K562 (cell line): ENCODE results near the gene ROR2. TPM values are rescaled to one million over a fixed set of nuclear protein-coding genes. Genes with fewer than 3 reads are reported as not detected.
"Not testable (repeated sequence)": the region's sequence is repeated elsewhere in the genome, so short reads cannot be mapped to it uniquely, and the experiment has no call there.

Experiments used
- ATAC-seq: fragments of 200-7000 bp; cut with Tn5 transposase; 3 replicates; pipeline ENCODE4 v1.9.1; 2020; ENCODE audit warnings: moderate library complexity
- BruUV-seq: library from RNA; stranded (reverse); fragments of 400-500 nt; replicated peaks from 2 replicates; lab custom pipeline; 2021; lab: Mats Ljungman, UMichigan
- CTCF ChIA-PET: fragments of 300-600 bp; formaldehyde crosslinking; extraction: SDS; loops from one replicate; lab custom pipeline; 2021; ENCODE audit warnings: low intra/inter-chr PET ratio; lab: Yijun Ruan, JAX
- POLR2A ChIA-PET: fragments of 300-600, 350-650 bp; sonication (Branson Sonifier 250); formaldehyde crosslinking; extraction: SDS; loops from one replicate; lab custom pipeline; 2021; ENCODE audit warnings: antibody characterized with exemption, inconsistent platforms; lab: Yijun Ruan, JAX
- DNase-seq, 4 experiments: peaks; one replicate each; pipeline versions ENCODE4 v3.0.0 to v3.0.0-alpha.2; 2011 to 2018; ENCODE audit warnings: low spot score in 3 of 4, mixed read lengths in 3 of 4; ENCODE audit errors: extremely low read depth in 1 of 4
- FAIRE-seq: peaks from 2 replicates; lab custom pipeline; 2011; peaks lifted over from hg19 to GRCh38; lab: Jason Lieb, UNC
- H2AFZ ChIP-seq: 2 replicates; pipeline ENCODE4 v1.6.0; 2011; ENCODE audit warnings: low read depth, low read length, control low read depth, inconsistent platforms
- H3K27ac ChIP-seq: fragments of 200-600 bp; 3 replicates; pipeline ENCODE4 v1.8.0; 2011; ENCODE audit warnings: low read depth, mild to moderate bottlenecking, control low read depth, inconsistent platforms, low read length, moderate library complexity, mixed read lengths; ENCODE audit errors: extremely low read depth
- H3K27me3 ChIP-seq, 2 experiments: fragments of 300-600 bp in 1 of 2; 2 replicates in 1 of 2; 3 replicates in 1 of 2; pipeline versions ENCODE4 v1.6.0 to v1.8.0; 2011; ENCODE audit warnings: inconsistent platforms in 2 of 2, low read length in 2 of 2, mild to moderate bottlenecking in 1 of 2, mixed read lengths in 1 of 2, moderate library complexity in 1 of 2; ENCODE audit not compliant: control insufficient read depth in 2 of 2, insufficient read depth in 2 of 2
- H3K36me3 ChIP-seq: fragments of 300-600 bp; 3 replicates; pipeline ENCODE4 v1.8.0; 2011; ENCODE audit warnings: mild to moderate bottlenecking, low read length, inconsistent platforms; ENCODE audit not compliant: control insufficient read depth, insufficient read depth
- H3K4me1 ChIP-seq, 2 experiments: fragments of 200-600 bp in 1 of 2; replicated peaks in 1 of 2; 2 replicates in 1 of 2; 3 replicates in 1 of 2; pipeline versions ENCODE4 v1.5.1 to v1.8.0; 2011; ENCODE audit warnings: inconsistent platforms in 2 of 2, low read length in 2 of 2, mild to moderate bottlenecking in 1 of 2, mixed read lengths in 1 of 2, moderate library complexity in 1 of 2; ENCODE audit not compliant: control insufficient read depth in 2 of 2, insufficient read depth in 2 of 2
- H3K4me2 ChIP-seq: 2 replicates; pipeline ENCODE4 v1.6.1; 2011; ENCODE audit warnings: low read length, control low read depth, inconsistent platforms, mixed read lengths; ENCODE audit not compliant: insufficient read depth
- H3K4me3 ChIP-seq: fragments of 200-600 bp; sonication (generic), shearing (Covaris generic); 2 replicates; pipeline ENCODE4 v1.5.1; 2016; ENCODE audit warnings: control low read depth, inconsistent platforms
- H3K79me2 ChIP-seq: fragments of 200-600 bp; 3 replicates; pipeline ENCODE4 v1.8.0; 2011; ENCODE audit warnings: low read length, inconsistent platforms; ENCODE audit not compliant: control insufficient read depth, insufficient read depth
- H3K9ac ChIP-seq, 2 experiments: 2 replicates each; pipeline versions ENCODE4 v1.6.0 to v1.6.1; 2011; ENCODE audit warnings: low read depth in 2 of 2, low read length in 2 of 2, control low read depth in 1 of 2, inconsistent platforms in 1 of 2, mild to moderate bottlenecking in 1 of 2, mixed read lengths in 1 of 2; ENCODE audit not compliant: insufficient read depth in 1 of 2
- H3K9me1 ChIP-seq: one replicate; pipeline ENCODE4 v1.6.0; 2011; ENCODE audit warnings: inconsistent platforms, mild to moderate bottlenecking, low read length, moderate library complexity; ENCODE audit not compliant: control insufficient read depth, insufficient read depth
- H3K9me3 ChIP-seq: replicated peaks from 2 replicates; pipeline ENCODE4 v1.5.1; 2011; ENCODE audit warnings: low read depth, low read length, inconsistent platforms; ENCODE audit not compliant: control insufficient read depth, insufficient read depth
- H4K20me1 ChIP-seq: replicated peaks from 2 replicates; pipeline ENCODE4 v1.6.1; 2011; ENCODE audit warnings: low read length, inconsistent platforms, mixed read lengths; ENCODE audit not compliant: control insufficient read depth, insufficient read depth
- C11orf30 ChIP-seq: fragments of 450-650 bp; IDR thresholded peaks from 2 replicates; pipeline ENCODE4 v1.6.1; 2016; ENCODE audit warnings: low read depth, mild to moderate bottlenecking
- CAMTA2 ChIP-seq: fragments of 250-450 bp; sonication (Bioruptor Pico); conservative IDR thresholded peaks from 2 replicates; pipeline ENCODE4 v1.5.1; 2022
- EHMT2 ChIP-seq: fragments of 450-650 bp; IDR thresholded peaks from 2 replicates; pipeline ENCODE4 v1.6.1; 2018; ENCODE audit warnings: antibody characterized with exemption
- HNRNPLL ChIP-seq: fragments of 200-400 bp; formaldehyde crosslinking; IDR thresholded peaks from 2 replicates; pipeline ENCODE4 v1.6.1; 2017; ENCODE audit warnings: low read length, low read depth, mild to moderate bottlenecking; ENCODE audit not compliant: poor library complexity, severe bottlenecking
- MTA2 ChIP-seq: fragments of 450-650 bp; IDR thresholded peaks from 2 replicates; pipeline ENCODE4 v1.6.1; 2016; ENCODE audit warnings: low read depth
- NFYB ChIP-seq: IDR thresholded peaks from 2 replicates; pipeline ENCODE4 v1.6.1; 2011; ENCODE audit warnings: mild to moderate bottlenecking, moderate library complexity; ENCODE audit not compliant: insufficient read length; ENCODE audit errors: extremely low read depth
- NR2C1 ChIP-seq, 2 experiments: fragments of 450-650 bp; IDR thresholded peaks; 2 replicates each; pipeline ENCODE4 v1.6.1; 2017; ENCODE audit warnings: mild to moderate bottlenecking in 2 of 2, antibody characterized with exemption in 1 of 2, inconsistent platforms in 1 of 2, missing compliant biosample characterization in 1 of 2, missing genetic modification characterization in 1 of 2
- SMAD4 ChIP-seq: fragments of 250-450 bp; sonication (Bioruptor Pico); conservative IDR thresholded peaks from 2 replicates; pipeline ENCODE4 v1.8.0; 2021; ENCODE audit warnings: inconsistent platforms, mild to moderate bottlenecking, moderate library complexity
- ZNF280B ChIP-seq: fragments of 250-450 bp; sonication (Bioruptor Pico); IDR thresholded peaks from 2 replicates; pipeline ENCODE4 v1.5.1; 2021; ENCODE audit warnings: mild to moderate bottlenecking
- ZNF316 ChIP-seq: fragments of 450-650 bp; IDR thresholded peaks from 2 replicates; pipeline ENCODE4 v1.6.1; 2016
- WGBS: fragments of 100-300 bp; shearing (Covaris generic); methylation state at CpG from one replicate; pipeline ENCODE4 v1.1.6; 2016; ENCODE audit warnings: low coverage, mixed read lengths; ENCODE audit not compliant: insufficient coverage; ENCODE audit errors: missing lambda C conversion rate; 5-methylcytosine and 5-hydroxymethylcytosine counted together
- in situ Hi-C: fragments of 300-500 bp; cut with MboI; formaldehyde crosslinking; loops from 4 replicates; pipeline ENCODE4 v1.15.0; 2018; ENCODE audit warnings: inconsistent platforms, mixed read lengths
- intact Hi-C: fragments of 100-400 bp; cut with micrococcal nuclease; formaldehyde crosslinking; loops from 2 replicates; pipeline ENCODE4 v1.14.2; 2022
- polyA plus RNA-seq, 8 experiments: library from polyadenylated mRNA; depleted of rRNA in 4 of 8; stranded (reverse) in 5 of 8; unstranded in 3 of 8; fragments of >200 nt; fragmentation: Nextera tagmentation in 2 of 8; fragmentation: Illumina TruSeq in 1 of 8; extraction: Ambion mirVana in 2 of 8; extraction: Trizol in 1 of 8; gene quantifications; 2 replicates each; pipeline versions ENCODE4 v1.2.1 to v1.2.3, GENCODE V29; 2011 to 2014; ENCODE audit warnings: inconsistent platforms in 1 of 8, missing spikeins in 1 of 8
- total RNA-seq, 7 experiments: library from RNA; depleted of rRNA in 6 of 7; stranded (reverse); fragments of >200 nt in 6 of 7; fragmentation: Illumina TruSeq in 2 of 7; extraction: Trizol in 2 of 7; gene quantifications; 2 replicates each; pipeline versions ENCODE4 v1.2.1 to v1.2.3, GENCODE V29; 2011 to 2021; ENCODE audit warnings: low replicate concordance in 1 of 7
- TF ChIP-seq, protein P1 (sequence below), 2 experiments: fragments of 450-650 bp; IDR thresholded peaks; 2 replicates each; pipeline ENCODE4 v1.6.1; 2016
- TF ChIP-seq, protein P2 (sequence below): fragments of 450-650 bp; IDR thresholded peaks from 2 replicates; pipeline ENCODE4 v1.6.1; 2017; ENCODE audit warnings: antibody characterized with exemption

Gene ROR2
- total and polyA plus RNA-seq, 9 of the 15 experiments (the other 6 are each of a cell fraction or from before 2014, with no cell fraction given): 5.6 to 33.8 (median 15.3) TPM

DNA sequence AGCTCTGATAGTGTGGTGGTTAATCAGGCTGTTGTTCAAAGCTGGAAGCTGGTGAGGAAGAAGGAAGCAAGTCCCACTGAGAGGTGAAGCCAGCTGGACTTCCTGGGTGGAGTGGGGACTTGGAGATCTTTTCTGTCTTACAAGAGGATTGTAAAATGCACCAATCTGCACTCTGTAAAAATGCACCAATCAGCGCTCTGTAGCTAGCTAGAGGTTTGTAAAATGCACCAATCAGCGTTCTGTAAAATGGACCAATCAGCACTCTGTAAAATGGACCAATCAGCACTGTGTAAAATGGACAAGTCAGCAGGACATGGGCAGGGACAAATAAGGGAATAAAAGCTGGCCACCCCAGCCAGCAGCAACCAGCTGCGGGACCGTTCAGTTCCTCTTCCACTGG lies 432.7 kb downstream of the ROR2 start:
- POLR2A ChIA-PET: interaction anchor here (0.6 kb wide), 1 partner anchor 18 kb away, joined by 3 read pairs; no protein-coding TSS in a partner anchor
- ATAC-seq, BruUV-seq, CTCF ChIA-PET, DNase-seq, in situ Hi-C loops, FAIRE-seq, H3K36me3 ChIP-seq, H3K9ac ChIP-seq, H3K4me2 ChIP-seq, intact Hi-C loops, H3K4me1 ChIP-seq, H3K9me1 ChIP-seq, H2AFZ ChIP-seq, H3K4me3 ChIP-seq, H4K20me1 ChIP-seq, H3K27me3 ChIP-seq, H3K27ac ChIP-seq, H3K79me2 ChIP-seq, H3K9me3 ChIP-seq: not testable (repeated sequence)
- peak; percentile 65 for TF ChIP-seq ZNF316
- TF ChIP-seq C11orf30: 0 out of 2 replicates have a peak, but pooled peaks have one; percentile 18
- 25% methylated on average over 4 of the region's 4 CpGs for WGBS

DNA sequence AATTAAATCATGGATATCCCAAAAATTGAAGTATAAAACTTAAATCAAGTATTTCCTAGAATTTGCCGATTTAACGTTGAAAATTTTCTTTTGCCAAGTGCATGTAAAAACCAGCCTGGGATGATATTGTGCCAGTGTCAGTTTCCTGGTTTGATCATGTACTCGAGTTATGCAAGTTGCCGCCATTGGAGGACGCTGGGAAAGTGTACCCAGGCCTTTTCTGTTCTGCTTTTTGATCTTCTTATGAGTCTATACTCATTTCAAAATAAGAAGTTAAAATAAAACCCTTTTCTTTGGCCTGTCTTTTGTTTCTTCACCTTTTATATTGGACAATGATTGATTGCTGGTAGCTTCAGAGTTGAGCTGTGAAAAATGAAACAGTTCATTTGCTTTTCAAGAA lies 433.3 kb downstream of the ROR2 start:
- Histone ChIP-seq H2AFZ (no peak overlapping the region), H3K79me2 (no peaks in the 10 kb centered on the region), H3K9ac (no peak overlapping the region), H3K9me3 (no peaks in the 10 kb centered on the region; the same call in 1 of the 2 replicates), H3K27ac (no peak overlapping the region), H3K9me1 (no peaks in the 10 kb centered on the region), H4K20me1 (no peaks in the 10 kb centered on the region), H3K4me3 (no peak overlapping the region), H3K4me1 (no peaks in the 10 kb centered on the region), H3K36me3 (no peaks in the 10 kb centered on the region), H3K4me2 (no peak overlapping the region), H3K27me3 (peaks cover 0 to 5% of the 10 kb centered on the region in 2 experiments; a peak in 1 of 5 replicates)
- DNase-seq (no peak), ATAC-seq (no peak), FAIRE-seq (no peak)
- TF ChIP-seq, protein P1, sequence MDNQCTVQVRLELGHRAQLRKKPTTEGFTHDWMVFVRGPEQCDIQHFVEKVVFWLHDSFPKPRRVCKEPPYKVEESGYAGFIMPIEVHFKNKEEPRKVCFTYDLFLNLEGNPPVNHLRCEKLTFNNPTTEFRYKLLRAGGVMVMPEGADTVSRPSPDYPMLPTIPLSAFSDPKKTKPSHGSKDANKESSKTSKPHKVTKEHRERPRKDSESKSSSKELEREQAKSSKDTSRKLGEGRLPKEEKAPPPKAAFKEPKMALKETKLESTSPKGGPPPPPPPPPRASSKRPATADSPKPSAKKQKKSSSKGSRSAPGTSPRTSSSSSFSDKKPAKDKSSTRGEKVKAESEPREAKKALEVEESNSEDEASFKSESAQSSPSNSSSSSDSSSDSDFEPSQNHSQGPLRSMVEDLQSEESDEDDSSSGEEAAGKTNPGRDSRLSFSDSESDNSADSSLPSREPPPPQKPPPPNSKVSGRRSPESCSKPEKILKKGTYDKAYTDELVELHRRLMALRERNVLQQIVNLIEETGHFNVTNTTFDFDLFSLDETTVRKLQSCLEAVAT (IDR thresholded peaks at IDR 0.05): no peak
- TF ChIP-seq, protein P2, sequence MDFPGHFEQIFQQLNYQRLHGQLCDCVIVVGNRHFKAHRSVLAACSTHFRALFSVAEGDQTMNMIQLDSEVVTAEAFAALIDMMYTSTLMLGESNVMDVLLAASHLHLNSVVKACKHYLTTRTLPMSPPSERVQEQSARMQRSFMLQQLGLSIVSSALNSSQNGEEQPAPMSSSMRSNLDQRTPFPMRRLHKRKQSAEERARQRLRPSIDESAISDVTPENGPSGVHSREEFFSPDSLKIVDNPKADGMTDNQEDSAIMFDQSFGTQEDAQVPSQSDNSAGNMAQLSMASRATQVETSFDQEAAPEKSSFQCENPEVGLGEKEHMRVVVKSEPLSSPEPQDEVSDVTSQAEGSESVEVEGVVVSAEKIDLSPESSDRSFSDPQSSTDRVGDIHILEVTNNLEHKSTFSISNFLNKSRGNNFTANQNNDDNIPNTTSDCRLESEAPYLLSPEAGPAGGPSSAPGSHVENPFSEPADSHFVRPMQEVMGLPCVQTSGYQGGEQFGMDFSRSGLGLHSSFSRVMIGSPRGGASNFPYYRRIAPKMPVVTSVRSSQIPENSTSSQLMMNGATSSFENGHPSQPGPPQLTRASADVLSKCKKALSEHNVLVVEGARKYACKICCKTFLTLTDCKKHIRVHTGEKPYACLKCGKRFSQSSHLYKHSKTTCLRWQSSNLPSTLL: no peak
- TF ChIP-seq EHMT2 (no peak), ZNF280B (CRISPR knock-in tag) (no peak), SMAD4 (CRISPR knock-in tag) (no peak), NR2C1 (IDR thresholded peaks at IDR 0.05) (no peak), NR2C1 (tag; IDR thresholded peaks at IDR 0.05) (no peak), MTA2 (no peak), CAMTA2 (CRISPR knock-in tag) (no peak), NFYB (no peak), HNRNPLL (no peak)
- 4% methylated on average over 5 of the region's 5 CpGs for WGBS
- intact Hi-C loops: no loop called here
- no TSS peak for BruUV-seq
- in situ Hi-C loops: no loop called here
- ChIA-PET CTCF (no interaction called here), POLR2A (no interaction called here)
